Right ventricle myocardium inferior (tissue), 1 donor: ENCODE results near the gene SYT9. TPM values are rescaled to one million over a fixed set of nuclear protein-coding genes. Genes with fewer than 3 reads are reported as not detected.

Experiments
- ATAC-seq: fragments of 200-7000 bp; cut with Tn5 transposase; one replicate; pipeline ENCODE4 v1.9.1; 2020; ENCODE audit warnings: mild to moderate bottlenecking, moderate library complexity
- DNase-seq: peaks from one replicate; pipeline ENCODE4 v3.0.0; 2021; ENCODE audit errors: missing footprints
- intact Hi-C: fragments of 100-400 bp; cut with DNase I; formaldehyde crosslinking; loops from one replicate; pipeline ENCODE4 v1.11.0; 2022
- total RNA-seq: library from RNA; stranded (reverse); fragmentation: NEBNext Ultra II Directional; extraction: Animal tissue kit (Norgen Biotek cat#: 25700); gene quantifications from one replicate; pipeline ENCODE4 v1.2.1, GENCODE V29; 2021
- donor health status: DM: no; HTN: yes; CAD: no; lungs with severe emphysema.

Gene SYT9
- total RNA-seq, 1 donor from 2014 or later: not detected

DNA sequence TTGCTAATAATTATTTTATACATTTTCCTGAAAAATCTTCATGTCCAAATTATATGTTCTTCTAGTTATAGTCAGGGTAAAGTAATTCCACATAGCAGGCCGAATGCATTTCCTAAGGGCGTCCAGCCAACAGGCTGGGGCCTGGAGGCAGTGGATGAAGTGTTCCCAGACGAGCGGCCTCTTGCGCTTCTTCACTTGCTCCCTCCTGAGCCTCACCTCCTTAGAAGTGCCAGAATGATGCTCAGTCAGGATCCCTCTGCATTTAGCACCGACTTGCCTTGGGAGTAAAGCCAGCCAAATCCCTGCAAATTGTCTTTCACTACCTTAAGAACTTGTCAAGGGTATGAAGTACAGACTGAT lies 235.1 kb downstream of the SYT9 start:
- intact Hi-C loops: no loop called here
- ATAC-seq: no peak
- no peak for DNase-seq

DNA sequence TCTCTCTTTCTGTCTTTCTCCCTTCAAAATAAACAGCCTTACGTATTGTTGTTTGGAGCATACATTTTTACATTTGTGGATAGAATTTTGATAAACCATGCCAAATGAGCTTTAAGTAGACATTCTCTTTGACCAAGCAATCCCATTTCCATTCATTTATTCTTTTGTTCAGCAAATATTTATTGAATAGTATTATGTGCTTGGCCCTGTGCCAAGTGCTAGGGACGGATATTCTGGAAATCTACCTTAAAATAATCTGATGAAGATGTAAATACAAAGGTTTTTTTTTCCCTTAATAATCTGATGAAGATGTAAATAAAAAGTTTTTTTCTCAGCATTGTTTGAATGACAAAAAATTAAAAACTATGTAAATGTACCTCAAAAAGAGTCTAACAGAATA lies 235.7 kb downstream of the SYT9 start:
- DNase-seq (no peak), ATAC-seq (no peak)
- intact Hi-C loops: no loop called here

DNA sequence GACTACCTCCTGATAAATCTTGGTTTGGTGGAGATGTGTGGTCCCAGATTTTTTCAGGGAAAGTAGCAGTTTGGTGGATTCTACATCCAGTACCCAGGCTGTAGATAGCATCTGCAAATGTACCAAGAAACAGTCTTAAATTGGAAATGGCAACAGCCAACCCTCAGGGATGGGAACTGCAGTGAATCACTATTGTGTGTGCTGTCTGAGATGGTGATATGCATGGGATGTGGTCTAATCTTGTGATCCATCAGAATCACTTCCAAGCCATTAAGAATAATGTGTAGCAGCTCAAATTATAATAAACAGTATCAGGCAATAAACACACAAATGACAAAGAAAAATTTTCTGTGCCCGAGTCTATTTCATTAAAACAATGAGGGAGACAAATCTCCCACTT lies 237.0 kb downstream of the SYT9 start:
- ATAC-seq (no peak), DNase-seq (no peak)
- intact Hi-C loops: no loop called here

DNA sequence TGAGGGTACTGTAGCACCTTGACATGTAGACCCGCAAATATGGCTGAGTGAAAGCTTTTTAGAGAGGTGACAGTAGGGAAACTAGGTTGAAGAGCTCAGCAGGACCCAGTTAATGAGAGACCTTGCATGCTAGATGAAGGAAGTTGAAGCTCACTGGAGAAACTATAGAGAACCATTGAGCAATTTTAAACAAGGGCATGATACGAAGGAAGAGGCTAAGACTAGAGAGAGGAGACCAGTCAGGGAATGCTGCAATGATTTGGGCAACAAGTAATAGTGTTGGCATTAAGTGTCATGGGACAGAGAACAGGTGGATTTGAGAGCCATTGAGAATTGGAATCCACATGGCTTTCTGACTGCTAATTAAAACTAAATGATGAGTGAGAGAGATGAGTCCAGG lies 237.7 kb downstream of the SYT9 start:
- DNase-seq (no peak), ATAC-seq (no peak)
- intact Hi-C loops: no loop called here

DNA sequence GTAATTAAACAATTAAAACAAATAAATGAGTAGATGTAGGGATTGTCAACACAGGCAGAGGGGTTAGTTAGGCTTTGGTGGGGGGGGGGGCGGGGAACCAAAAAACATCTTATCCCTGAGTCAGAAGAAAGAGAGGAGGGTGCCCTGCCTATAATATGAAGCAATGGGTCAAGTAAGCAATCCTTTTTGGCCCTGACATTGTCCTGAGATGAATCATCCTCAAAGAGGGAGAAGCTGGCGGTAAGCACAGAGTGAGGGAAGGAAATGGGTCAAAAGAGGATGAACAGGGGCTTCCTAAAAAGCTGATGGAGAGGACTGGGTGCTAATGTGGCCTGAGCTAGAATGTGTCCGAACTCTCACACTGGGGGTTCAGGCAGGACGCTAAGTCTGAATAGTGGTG lies 238.3 kb downstream of the SYT9 start:
- intact Hi-C loops: no loop called here
- DNase-seq: no peak
- peak; percentile 25 for ATAC-seq

DNA sequence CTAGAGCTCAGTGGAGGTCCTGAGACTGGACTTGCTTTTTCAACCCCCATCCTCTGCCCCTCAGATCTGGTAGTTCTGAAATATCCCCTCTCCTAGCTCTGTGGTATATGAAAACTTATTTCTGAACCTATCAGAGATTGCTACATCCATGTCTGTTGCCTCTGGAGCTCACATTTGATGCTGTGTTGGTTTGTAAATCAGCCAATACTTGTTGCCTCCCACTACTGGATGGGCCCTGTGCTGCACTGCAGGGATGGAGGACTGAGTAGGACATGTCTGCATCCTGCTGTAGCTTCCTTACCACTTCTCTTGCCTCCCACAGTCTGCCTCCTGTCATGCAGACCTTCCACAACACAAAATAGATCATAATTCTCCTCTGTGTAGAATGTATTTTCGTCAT lies 238.8 kb downstream of the SYT9 start:
- DNase-seq: no peak
- intact Hi-C loops: no loop called here
- ATAC-seq: no peak

DNA sequence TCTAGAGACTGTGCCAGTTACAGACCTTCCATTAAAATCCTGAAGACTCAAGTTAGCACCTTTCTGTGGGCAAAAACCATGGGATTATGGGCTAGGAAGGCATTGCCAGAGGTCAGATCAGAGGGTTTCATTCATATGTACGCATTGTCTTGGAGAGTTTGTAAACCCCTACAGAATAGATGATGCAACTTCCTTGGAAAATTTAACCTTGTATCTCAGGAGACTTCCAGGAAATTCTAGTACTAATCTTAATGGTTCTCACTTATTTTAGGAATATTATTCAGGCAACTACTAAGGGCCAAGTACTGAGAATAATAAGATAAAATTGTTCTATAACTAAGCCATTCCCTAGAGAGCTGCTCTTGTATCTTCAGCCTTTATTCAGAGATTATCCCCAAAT lies 240.5 kb downstream of the SYT9 start:
- DNase-seq (no peak), ATAC-seq (peak; percentile 50)
- intact Hi-C loops: no loop called here

DNA sequence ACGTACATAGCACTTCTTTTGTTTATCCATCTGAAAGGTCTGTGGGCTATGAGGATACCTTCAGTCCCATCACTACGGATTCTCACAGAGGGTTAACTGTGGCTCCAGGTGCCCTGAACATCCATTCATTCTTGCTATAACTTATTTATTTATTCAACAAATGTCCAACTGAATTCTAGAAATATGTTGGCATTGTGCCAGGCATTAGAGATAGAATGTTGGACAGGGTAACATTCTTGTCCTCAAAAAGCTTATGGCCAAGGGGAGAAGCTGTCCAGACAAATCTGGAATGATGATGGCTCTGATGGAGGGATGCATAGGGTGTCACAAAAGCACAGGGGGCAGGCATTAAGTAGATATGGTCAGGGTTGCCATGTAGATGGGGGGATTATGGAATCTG lies 242.0 kb downstream of the SYT9 start:
- intact Hi-C loops: no loop called here
- no peak for DNase-seq

DNA sequence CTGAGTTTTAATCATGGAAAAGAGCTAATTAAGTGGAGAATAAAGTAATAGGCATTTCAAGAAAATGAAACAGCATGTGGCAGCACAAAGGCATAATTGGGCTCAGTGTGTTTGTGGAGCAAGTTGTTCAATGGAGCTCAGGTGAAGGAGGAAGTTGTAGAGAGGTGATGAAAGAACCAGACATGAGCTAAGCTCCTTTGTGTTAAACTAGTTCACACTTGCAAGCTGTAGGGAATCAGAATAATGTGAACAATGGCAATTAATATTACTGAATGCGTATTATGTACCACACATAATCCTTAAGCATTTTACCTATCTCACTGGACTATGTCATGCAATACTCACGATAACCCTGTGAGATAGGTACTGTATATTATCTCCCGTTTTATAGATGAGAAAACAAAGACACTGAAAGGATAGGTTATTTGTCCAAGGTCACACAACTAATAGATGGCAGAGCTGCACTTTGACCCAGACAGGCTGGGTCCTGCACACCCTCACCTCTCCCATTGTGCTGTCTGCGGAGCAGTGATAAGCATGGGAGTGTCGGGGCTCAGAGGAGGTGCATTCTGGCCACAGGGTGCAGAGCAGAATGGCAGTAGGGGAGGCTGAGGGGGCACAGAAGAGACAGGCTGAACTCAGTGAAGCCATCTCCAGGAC lies 242.5 kb downstream of the SYT9 start:
- intact Hi-C loops: no loop called here
- ATAC-seq (no peak), DNase-seq (no peak)

More for the DNA sequence above, 242.0 kb downstream of the SYT9 start:
- no peak for ATAC-seq

DNA sequence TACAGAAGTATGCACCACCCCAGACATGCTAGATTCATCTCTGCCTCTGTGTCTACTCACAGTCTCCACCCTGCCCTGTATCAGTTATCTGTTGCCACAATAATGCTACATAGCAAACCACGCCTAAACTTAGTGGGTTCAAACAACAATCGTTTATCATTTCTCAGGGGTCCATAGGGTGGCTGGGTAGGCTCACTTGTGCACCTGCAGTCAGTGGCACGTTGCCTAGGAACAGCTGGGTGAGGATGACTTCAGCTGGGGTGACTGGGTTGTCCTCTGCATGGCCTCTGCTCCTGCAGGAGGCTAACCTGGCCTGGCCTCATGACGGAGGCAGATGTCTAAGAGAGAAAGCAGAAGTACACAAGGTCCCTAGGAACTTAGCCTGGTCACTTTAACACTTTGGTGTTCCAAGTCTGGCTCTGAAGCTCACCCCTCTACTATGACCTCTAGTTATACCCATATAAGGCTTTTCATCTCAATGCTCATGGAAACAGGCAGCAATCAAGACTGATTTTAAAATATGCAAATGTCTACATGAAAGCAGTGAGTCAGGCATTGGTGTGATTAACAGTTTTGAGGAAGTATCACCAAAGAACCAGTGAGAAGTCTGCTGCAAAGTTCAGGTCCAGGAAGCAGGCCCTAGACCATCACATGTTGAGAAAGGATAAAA lies 244.3 kb downstream of the SYT9 start:
- intact Hi-C loops: no loop called here
- DNase-seq (no peak), ATAC-seq (peak; percentile 51)

DNA sequence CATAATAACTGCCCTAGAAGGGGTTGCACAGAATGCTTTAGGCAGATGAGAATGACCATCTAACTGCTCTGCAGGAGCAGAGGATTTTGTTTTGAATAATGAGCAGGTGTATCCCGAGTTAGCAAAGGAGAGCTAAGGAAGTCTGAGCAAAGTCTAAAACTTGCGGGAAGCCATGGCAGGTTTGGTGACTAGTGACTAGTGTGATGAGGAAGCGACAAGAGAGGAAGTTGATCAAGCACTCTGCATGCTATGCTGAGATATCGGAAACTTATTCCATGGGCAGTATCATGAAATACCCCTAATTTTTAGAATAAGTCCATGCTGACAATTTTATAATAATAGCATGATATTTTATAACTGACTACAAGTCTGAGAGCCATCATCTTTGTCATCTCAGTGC lies 246.5 kb downstream of the SYT9 start:
- intact Hi-C loops: no loop called here
- no peak for ATAC-seq

DNA sequence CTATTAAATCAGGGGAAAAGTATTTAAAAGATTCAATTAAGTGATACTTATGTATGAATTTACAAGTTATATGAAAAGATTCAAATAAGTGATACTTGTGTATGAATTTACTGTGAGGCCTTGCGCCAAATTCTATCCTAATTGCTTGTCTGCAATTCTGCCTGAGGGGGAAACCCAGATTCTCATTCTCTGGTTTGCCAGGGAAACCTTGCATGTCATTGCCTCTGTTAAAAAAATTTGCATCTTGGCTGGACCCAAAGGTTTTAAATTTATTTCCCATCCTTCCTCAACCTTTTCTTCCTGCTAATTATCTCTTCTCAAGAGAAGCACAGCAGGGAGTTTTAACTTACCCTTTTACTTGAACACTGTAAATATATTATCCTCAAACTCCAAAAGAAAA lies 247.4 kb downstream of the SYT9 start:
- intact Hi-C loops: no loop called here
- DNase-seq (no peak), ATAC-seq (no peak)

More for the DNA sequence above, 246.5 kb downstream of the SYT9 start:
- DNase-seq: no peak

DNA sequence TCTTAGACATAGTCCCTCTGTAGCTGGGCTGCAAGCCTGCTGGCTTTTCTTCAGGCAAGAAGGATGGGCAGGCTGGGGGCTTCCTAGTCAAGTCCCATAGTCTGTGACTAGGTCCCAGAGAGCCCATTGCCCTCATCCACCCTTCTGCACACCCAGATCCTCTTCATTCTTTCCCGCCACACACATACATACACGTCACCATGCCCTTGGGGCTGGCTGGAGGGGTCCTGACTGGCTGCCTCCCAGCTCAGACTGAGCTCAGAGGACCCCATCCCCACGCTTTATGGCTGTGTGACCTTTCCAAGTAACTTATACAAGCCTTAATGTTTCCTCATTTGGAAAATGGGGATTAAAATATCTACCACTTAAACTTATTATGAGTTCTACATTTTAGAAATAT lies 248.5 kb downstream of the SYT9 start:
- DNase-seq (no peak), ATAC-seq (no peak)

DNA sequence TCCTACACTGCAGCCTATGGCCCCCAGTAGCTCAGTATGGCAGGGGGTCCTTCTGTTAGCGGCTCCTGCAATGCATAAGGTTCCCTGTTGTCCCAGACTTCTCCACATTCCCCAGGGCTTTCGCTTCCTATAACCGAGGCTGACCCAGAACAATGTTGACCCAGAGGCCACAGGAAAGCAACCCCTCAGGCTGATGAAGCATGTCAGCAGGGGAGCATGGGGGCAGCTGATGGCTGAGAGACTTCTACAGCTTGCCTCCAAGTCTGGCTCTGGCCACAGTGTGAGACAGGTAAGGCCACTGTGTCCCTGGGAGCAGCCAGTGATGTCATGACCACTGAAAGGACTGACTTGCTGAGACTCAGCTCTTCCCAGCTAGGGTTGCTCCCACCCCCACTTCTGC lies 249.5 kb downstream of the SYT9 start:
- ATAC-seq (no peak), DNase-seq (no peak)
- intact Hi-C loops: no loop called here

More for the DNA sequence above, 248.5 kb downstream of the SYT9 start:
- intact Hi-C loops: no loop called here

DNA sequence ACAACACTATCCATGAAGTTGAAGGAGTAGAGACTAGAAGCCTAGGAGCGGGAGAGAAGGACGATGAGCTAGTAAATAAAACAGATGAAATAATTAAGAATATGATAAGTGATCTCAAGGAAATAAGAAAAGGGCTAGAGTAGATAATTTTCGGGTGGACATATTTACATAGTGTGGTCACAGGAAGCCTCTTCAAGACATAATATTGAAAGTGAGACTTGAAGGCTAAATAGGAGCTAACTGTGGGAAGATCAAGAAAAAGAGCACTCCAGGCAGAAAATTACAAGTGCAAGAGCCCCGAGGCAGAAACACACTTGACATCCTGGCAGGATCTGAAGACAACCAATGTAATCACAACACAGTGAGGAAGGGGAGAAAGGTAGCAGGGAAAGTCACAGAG lies 250.2 kb downstream of the SYT9 start:
- DNase-seq: no peak
- no peak for ATAC-seq
- intact Hi-C loops: no loop called here

DNA sequence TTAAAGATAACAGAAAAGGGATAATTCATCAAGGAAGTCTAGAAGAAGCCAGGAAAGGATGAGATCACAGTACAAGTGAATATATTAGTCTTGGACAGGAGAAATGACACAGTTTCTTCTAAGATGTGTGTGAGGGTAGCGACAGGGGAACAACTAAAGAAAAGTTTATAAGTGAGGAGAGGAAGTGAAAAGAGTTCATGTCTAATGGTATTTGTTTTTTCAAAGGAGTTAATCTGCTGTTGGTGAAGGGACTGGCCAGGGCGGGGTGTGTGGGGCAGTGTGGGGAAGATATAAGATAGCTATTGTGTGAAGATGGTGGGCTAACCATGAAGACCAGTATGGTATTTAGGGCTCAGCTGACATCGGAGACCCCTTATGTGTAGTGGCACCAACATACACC lies 254.5 kb downstream of the SYT9 start:
- no peak for DNase-seq
- no peak for ATAC-seq
- intact Hi-C loops: no loop called here

DNA sequence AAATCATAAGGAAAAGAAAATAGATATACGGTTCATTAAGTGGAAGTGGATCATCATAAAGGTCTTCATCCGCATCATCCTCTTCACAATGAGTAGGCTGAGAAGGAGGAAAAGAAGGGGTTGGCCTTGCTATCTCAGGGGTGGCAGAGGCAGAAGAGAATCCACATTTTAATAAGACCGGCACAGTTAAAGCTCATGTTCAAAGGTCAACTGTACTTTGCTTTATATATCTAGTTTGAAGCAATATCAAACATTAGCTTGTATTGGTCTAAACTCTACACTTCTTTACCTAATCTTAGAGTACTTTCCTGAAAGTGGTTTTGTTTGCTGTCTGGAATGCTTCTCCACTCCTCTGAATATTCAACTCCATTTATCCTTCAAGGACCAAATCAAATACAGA lies 256.4 kb downstream of the SYT9 start:
- intact Hi-C loops: no loop called here
- DNase-seq: no peak
- ATAC-seq: no peak

DNA sequence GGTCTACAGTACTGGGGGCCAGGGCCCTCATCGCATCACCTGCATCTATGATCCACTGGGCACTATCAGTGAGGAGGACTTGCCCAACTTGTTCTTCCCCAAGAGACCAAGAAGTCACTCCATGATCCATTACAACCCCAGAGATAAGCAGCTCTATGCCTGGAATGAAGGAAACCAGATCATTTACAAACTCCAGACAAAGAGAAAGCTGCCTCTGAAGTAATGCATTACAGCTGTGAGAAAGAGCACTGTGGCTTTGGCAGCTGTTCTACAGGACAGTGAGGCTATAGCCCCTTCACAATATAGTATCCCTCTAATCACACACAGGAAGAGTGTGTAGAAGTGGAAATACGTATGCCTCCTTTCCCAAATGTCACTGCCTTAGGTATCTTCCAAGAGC lies 258.3 kb downstream of the SYT9 start:
- DNase-seq: no peak
- ATAC-seq: no peak
- intact Hi-C loops: loop anchor here (5.0 kb wide), 2 partner anchors 47 to 62 kb away; no protein-coding TSS in a partner anchor

DNA sequence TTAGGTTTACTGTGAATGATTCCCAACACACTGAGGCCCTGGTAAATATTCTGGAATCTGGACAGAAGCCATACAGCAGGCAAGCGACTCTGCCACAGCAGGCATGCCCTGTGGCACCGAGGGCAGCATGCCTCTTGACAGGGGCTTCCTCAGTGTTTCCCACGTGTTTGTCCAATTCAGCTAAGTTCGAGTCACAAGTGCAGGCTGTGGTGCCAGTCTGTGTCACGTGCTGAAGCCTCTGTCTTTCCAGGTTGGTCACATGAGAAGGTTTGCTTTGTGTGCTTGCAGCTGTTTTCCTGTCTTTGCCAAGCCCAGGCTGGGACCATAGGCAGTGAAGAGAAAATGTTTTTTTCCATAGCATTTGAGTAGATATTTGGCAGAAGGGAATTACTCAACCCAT lies 259.7 kb downstream of the SYT9 start:
- ATAC-seq (peak; percentile 18), DNase-seq (no peak)
- intact Hi-C loops: loop anchor here (5.0 kb wide), 2 partner anchors 46 to 61 kb away; no protein-coding TSS in a partner anchor

DNA sequence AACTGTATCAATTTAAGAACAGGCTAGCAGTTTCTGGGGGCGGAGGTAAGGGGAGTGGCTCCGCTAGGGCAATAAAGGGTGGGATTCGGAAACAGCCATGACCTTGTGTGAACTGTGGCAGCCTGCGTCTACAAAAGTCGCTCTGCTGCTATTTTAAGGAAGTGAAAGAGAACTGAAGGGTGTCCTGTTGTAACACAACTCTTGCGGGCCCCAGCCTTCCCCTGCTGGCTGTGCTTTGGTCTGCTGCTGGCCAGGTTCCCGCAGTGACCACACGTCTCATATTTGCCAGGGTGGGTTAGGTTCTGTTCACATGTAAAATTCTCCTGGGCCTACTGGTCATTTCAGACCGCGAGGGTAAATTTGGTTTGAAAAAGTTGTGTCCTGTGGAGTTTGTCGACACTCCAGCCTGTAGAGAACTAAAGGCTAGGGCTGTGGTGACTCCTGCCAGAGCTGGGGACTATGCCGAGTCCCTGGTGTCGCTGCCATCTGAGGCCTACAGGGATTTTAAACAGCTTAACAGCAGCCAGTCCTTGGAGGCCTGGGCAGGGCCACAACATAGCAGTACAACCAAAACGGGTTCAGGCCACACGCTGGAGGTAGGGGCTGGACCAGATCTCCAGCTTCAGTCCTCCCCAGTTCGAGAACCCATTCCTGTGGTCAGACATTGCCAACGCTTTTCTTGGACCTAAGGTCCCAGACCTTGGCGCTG lies 261.0 kb downstream of the SYT9 start:
- DNase-seq (peak; percentile 91), ATAC-seq (peak; percentile 73)
- intact Hi-C loops: loop anchor here (2.0 to 5.0 kb wide), 3 partner anchors 45 to 144 kb away; no protein-coding TSS in a partner anchor
